GM19193 (cell line): ENCODE results near the gene KCNH8.

Experiments
- POLR2A ChIP-seq: IDR thresholded peaks from 4 replicates; pipeline ENCODE4 v1.6.1; 2011; ENCODE audit not compliant: insufficient read depth, insufficient read length; ENCODE audit errors: extremely low read depth

KCNH8 gene

GRCh38 chr3:19392150-19392549 lies 243.8 kb downstream of the KCNH8 start:
- TF ChIP-seq POLR2A = no peak

GRCh38 chr3:19394946-19395345 lies 246.6 kb downstream of the KCNH8 start:
- TF ChIP-seq POLR2A = no peak

DNA sequence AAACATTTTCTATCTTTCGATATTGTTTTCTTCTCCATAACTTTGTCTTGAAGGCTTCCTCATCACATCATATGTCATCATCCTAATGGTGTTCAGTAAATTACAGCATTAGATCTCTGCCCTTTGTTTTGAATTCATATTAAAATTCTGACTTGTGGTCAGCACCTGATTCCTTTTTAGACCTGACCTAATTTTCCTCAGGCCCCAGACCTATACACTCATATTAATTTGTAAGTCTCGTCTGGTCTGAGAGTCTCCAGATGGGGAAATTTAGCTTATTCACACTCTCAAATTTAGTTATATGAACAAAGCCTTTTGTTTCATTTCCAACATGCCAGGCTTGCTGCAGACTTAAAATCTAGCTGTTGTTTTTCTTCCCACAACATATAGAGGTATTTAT lies 248.4 kb downstream of the KCNH8 start:
- TF ChIP-seq POLR2A = no peak

GRCh38 chr3:19399356-19399755 lies 251.0 kb downstream of the KCNH8 start:
- no peak for TF ChIP-seq POLR2A

DNA sequence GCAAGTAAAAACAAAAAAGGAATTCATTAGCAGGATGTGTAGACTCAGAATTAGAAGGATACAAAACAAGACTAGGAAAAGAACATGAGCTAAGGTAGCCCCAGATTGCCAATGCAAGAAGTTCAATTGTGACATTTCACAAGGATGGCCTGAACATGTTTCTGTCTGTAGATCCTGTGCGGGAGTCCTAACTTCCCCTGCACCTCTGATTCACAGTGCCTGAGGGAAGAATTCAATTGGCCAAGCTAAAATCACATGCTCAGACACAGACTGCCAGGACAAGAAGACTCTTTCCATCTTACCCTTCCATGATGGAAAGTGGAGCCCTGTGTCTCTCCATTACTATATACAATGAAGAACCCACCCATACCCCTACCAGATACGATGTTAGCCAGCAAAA lies 251.5 kb downstream of the KCNH8 start:
- no peak for TF ChIP-seq POLR2A

DNA sequence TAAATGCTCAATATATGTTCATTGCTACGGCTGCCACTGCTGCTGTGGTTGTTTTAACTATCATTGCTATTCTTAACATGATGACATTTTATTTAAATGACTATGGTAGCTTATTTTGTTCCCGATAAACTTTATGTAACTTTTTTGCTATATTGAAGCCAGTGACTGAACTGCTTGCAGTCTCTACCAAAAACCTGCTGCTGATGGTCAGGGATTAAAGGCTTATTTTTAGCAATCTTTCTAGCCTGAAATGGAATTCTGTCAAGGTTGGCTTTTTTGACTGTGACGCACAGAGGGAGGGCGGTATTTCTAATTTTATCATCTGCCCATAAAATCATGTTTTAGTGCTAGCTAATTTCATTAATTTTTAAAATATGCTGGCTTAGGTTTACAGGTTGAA lies 271.8 kb downstream of the KCNH8 start:
- TF ChIP-seq POLR2A = no peak

- no peak for TF ChIP-seq POLR2A
Measured at GRCh38 chr3:19425825-19426224, 277.5 kb downstream of the KCNH8 start.

- no peak for TF ChIP-seq POLR2A
Measured at GRCh38 chr3:19427422-19428149, 279.3 kb downstream of the KCNH8 start.

DNA sequence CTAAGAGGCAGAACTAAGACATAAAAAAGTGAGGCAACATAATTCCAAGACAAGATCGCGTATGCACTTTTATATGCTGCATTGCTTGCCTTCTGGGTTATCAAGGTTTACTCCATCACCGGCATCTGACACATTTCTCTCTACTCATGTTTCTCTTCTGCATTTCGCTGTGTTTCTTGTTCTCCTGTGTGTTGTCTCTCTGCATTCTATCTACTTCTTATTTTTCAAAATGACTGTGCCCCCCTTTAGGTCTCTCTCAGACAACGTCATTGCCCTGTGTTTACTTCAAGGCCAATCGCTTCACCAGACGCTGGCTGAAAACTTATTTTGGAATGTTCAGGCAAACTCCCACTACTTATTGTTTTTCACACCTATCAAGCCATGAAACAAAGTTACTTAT lies 280.4 kb downstream of the KCNH8 start:
- no peak for TF ChIP-seq POLR2A

DNA sequence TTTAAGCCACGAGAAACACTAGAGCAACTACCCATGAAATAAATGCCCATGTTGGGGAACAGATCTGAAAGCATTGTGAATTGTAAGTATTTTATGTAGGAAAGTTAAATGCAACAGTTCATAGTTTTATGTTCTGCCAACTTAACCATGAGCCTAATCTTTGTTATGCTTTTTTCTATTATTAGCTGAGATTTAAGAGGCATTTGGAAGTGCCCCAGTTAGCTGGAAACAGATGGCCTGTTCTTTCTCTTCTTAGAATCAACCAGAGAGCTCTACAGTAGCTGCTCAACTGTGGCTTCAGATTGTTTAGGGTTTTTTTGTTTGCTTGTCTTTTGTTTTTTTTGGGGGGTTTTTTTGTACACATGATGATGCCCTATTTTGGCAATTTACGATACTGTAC lies 284.4 kb downstream of the KCNH8 start:
- no peak for TF ChIP-seq POLR2A

DNA sequence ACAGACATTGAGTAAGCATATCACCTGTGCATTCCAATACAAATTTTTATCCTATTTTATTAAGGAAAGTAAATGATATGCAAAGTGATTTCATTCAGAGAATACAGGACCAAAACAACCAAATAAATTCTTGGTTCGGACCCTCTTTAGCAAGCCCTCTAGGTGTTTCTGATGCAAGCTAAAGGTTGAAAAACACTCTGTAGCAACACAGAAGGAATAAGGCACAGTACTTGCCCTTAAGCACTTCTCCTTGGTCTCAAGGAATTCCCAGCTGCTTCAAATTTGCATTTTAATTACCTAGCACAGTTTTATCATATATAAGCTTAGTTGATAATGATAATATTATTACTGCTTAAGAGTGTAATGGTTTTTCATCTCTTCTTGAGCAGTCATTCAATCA lies 288.4 kb downstream of the KCNH8 start:
- TF ChIP-seq POLR2A = no peak

DNA sequence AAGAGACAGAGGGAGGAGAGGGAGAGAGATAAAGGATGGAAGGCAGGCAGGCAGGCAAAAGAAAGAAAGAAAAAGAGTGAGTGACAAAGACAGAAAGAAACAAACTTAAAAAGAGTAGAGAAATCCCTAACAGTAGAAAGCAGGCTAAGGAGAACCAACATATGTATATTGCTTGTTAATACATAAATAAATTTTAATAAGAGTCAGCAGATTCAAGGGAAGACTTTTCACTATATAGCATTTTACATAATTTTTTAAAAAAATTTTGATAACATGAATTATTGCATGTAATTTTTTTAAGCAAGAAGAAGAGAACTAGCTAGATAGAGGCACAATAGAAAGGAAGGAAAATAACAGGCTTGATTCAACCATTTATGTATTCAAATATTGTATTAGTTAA lies 291.6 kb downstream of the KCNH8 start:
- no peak for TF ChIP-seq POLR2A

DNA sequence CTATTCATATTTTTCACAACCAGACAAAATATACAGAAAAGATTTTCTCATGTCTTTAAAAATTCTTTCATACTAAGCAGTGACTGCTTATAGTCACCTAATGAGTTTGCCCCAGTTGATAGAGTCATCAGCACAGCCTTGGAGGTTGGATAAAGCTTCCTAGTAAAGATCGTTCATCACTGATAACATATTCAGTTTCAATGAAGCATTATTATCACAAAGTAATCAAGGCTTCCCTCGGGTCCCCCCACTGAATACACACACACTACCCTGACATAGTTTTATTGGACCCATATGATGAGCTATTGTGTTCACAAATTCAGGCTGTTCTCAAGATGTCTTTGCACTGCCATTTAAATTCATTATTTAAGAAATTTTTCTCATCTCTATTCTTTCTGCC lies 297.8 kb downstream of the KCNH8 start:
- TF ChIP-seq POLR2A = no peak

DNA sequence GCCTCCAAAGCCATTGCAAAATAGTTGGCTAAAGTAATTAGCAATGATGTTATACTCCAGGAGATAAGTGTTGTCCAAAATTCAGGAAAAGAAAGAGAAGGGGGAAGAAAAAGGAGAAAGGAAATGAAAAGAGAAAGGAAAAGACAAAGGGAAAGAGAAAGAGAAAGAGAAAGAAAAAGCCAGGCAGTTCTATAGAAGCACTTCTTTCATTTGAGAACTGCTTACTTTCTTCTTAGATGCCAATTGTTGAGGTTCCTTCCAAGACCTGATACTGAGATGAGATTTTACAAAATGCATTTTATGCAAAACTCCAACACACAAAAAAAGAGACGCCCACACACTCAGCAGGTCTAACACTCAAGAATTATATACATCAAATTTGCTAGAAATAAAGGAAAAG lies 298.4 kb downstream of the KCNH8 start:
- no peak for TF ChIP-seq POLR2A

GRCh38 chr3:19455546-19455945 lies 307.2 kb downstream of the KCNH8 start:
- TF ChIP-seq POLR2A = no peak

DNA sequence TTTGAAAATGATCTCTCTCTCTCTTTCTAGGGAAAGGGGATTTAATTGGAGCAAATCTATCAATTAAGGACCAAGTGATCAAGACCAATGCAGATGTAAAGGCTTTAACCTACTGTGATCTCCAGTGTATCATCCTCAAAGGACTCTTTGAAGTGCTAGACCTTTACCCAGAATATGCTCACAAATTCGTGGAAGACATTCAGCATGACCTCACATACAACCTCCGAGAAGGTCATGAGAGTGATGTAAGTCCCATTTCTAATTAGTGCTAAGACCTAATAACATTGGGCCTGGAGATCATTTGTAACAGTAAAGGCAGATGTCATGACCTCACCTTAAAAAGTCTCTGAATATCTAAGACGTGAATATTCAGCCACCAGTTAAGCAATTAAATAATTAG lies 308.4 kb downstream of the KCNH8 start:
- no peak for TF ChIP-seq POLR2A

GRCh38 chr3:19457449-19457848 lies 309.1 kb downstream of the KCNH8 start:
- TF ChIP-seq POLR2A = no peak
